ENCODE measurements around the gene STIP1.

The STIP1 gene

DNA sequence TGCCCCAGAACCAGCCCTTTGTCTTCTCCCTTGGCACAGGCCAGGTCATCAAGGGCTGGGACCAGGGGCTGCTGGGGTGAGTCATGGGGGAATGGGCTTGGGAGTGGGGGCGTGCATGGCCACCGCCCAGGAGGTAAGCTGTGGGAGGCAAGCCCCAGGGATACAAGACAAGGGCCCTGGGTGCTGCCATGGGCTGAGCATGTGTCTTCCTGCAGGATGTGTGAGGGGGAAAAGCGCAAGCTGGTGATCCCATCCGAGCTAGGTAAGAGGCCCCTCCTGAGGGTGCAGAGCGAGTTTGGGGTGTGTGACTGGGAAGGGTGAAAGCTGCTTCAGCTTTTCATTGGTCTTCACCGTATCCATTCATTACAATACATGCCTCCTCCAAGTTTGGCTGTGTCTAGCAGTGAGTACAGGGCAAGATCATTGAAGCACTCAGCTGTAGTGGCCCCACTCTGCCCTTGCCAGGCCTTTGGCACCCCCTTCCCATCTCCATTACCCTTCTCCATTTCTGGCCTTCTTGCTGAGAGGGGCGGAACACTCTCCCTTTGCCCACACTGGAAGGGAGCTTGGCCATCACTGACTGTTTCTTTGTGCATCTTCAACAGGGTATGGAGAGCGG is 57.4 kb downstream of the STIP1 start:
- no peak overlapping the region for H3K4me2 ChIP-seq (ENCODE audit: low read length)
- H3K79me2 ChIP-seq: no peaks in the 10 kb centered on the region
- no peak overlapping the region for H3K27ac ChIP-seq
- no peaks in the 10 kb centered on the region for H3K27me3 ChIP-seq (ENCODE audit: control insufficient read depth, insufficient read depth, low read length)
- TF ChIP-seq, protein P1, sequence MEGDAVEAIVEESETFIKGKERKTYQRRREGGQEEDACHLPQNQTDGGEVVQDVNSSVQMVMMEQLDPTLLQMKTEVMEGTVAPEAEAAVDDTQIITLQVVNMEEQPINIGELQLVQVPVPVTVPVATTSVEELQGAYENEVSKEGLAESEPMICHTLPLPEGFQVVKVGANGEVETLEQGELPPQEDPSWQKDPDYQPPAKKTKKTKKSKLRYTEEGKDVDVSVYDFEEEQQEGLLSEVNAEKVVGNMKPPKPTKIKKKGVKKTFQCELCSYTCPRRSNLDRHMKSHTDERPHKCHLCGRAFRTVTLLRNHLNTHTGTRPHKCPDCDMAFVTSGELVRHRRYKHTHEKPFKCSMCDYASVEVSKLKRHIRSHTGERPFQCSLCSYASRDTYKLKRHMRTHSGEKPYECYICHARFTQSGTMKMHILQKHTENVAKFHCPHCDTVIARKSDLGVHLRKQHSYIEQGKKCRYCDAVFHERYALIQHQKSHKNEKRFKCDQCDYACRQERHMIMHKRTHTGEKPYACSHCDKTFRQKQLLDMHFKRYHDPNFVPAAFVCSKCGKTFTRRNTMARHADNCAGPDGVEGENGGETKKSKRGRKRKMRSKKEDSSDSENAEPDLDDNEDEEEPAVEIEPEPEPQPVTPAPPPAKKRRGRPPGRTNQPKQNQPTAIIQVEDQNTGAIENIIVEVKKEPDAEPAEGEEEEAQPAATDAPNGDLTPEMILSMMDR (IDR thresholded peaks at IDR 0.05): no peak
- H3K36me3 ChIP-seq (ENCODE audit: control insufficient read depth, insufficient read depth, low read length): no peaks in the 10 kb centered on the region
- no peak overlapping the region for H3K9ac ChIP-seq
- H2AFZ ChIP-seq: no peak overlapping the region
- H3K4me3 ChIP-seq (ENCODE audit: low read depth, low read length): no peak overlapping the region
- H3K9me3 ChIP-seq (ENCODE audit: control insufficient read depth, low read length): no peaks in the 10 kb centered on the region
- peaks cover 12% of the 10 kb centered on the region for H3K4me1 ChIP-seq

DNA sequence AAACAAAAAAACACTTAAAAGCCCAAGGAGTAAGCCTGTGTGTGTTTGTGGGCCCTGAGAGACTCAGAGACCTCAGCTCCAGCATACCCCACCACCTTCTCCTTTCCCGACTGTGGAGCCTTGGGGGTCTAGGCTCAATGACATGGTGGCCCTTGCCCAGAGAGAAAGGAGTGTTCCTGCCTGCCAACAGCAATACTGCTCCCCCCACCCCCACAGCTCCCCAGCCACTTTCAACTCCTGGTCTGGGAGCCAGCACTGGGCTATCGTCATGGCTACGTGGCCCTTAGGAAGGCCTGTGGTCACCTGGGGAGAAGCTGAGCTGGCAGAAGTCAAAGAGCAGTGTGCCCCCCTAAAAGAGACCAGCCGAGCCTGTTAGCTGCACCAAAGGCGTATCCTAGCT is 58.1 kb downstream of the STIP1 start:
- no peaks in the 10 kb centered on the region for H3K9me3 ChIP-seq (ENCODE audit: control insufficient read depth, low read length)
- no peaks in the 10 kb centered on the region for H3K36me3 ChIP-seq (ENCODE audit: control insufficient read depth, insufficient read depth, low read length)
- no peaks in the 10 kb centered on the region for H3K79me2 ChIP-seq
- no peak overlapping the region for H2AFZ ChIP-seq
- H3K4me3 ChIP-seq (ENCODE audit: low read depth, low read length): no peak overlapping the region
- H3K9ac ChIP-seq: no peak overlapping the region
- TF ChIP-seq, protein P1 (IDR thresholded peaks at IDR 0.05): no peak
- H3K4me2 ChIP-seq (ENCODE audit: low read length): no peak overlapping the region
- H3K27me3 ChIP-seq (ENCODE audit: control insufficient read depth, insufficient read depth, low read length): no peaks in the 10 kb centered on the region
- H3K27ac ChIP-seq: no peak overlapping the region
- H3K4me1 ChIP-seq: peaks cover 12% of the 10 kb centered on the region

DNA sequence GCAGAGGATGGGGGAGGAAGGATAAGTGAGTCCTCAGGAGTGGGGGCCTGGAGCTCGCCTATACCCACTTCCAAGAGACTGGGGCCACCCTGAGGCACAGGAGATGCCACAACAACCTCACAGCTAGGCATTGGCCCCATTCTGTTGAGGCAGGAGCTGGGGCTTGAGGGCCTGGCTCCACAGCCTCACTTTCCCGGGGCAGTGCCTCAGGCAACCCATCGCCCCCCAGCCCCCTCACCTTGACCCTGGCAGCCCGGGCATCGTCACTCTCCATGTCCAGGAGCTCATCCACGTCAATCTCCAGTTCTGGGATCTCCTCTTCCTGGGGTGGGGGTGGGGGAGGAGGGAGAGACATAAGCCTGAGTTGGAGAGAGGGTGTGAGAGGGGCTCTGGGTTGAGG is 59.0 kb downstream of the STIP1 start:
- Histone ChIP-seq H3K9me3 (ENCODE audit: control insufficient read depth, low read length) (no peaks in the 10 kb centered on the region), H3K79me2 (no peaks in the 10 kb centered on the region), H3K9ac (no peak overlapping the region), H3K4me2 (ENCODE audit: low read length) (peak overlapping the region; percentile 75), H3K4me1 (peaks cover 8% of the 10 kb centered on the region), H3K27ac (no peak overlapping the region), H2AFZ (no peak overlapping the region), H3K4me3 (ENCODE audit: low read depth, low read length) (no peak overlapping the region), H3K27me3 (ENCODE audit: control insufficient read depth, insufficient read depth, low read length) (no peaks in the 10 kb centered on the region), H3K36me3 (ENCODE audit: control insufficient read depth, insufficient read depth, low read length) (no peaks in the 10 kb centered on the region)
- TF ChIP-seq, protein P1 (IDR thresholded peaks at IDR 0.05): no peak

DNA sequence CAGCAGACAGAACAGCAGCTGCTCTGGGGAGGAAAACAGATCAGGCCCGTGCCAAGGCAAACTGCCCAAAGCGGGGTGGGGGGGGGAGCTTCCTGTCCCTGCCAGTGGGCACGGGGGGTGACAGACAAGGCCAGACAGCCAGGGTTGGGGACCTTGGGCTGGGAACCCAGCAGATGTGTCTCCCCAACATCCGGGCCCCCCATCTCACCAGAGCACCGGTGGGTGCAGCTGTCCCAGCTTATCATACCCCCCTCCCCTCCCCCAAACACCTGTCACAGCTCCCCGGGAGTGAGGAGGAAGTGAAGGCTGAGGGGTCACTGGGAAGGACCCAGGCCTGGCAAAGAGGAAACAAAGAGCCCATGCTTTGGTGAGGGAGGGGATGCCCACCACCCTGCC is 59.4 kb downstream of the STIP1 start:
- Histone ChIP-seq H2AFZ (no peak overlapping the region), H3K27ac (peak overlapping the region; percentile 36), H3K27me3 (ENCODE audit: control insufficient read depth, insufficient read depth, low read length) (no peaks in the 10 kb centered on the region), H3K36me3 (ENCODE audit: control insufficient read depth, insufficient read depth, low read length) (no peaks in the 10 kb centered on the region), H3K9ac (no peak overlapping the region), H3K9me3 (ENCODE audit: control insufficient read depth, low read length) (no peaks in the 10 kb centered on the region), H3K4me1 (peaks cover 4% of the 10 kb centered on the region), H3K79me2 (no peaks in the 10 kb centered on the region), H3K4me3 (ENCODE audit: low read depth, low read length) (peak overlapping the region; percentile 58), H3K4me2 (ENCODE audit: low read length) (peak overlapping the region; percentile 75)
- TF ChIP-seq, protein P1 (IDR thresholded peaks at IDR 0.05): no peak

Measured in parathyroid adenoma (tissue), 2 donors.